H9 (cell line): ENCODE measurements around the gene CNTD1. TPM values are rescaled to one million over a fixed set of nuclear protein-coding genes. Genes with fewer than 3 reads are reported as not detected.

Source experiments
- DNase-seq: peaks from one replicate; pipeline ENCODE4 v3.0.0-alpha.2; 2017
- H2AFZ ChIP-seq: one replicate; pipeline ENCODE4 v1.6.1; 2013; ENCODE audit warnings: mild to moderate bottlenecking, low read length, control low read depth, moderate library complexity
- H2AK5ac ChIP-seq: 2 replicates; pipeline ENCODE4 v1.6.1; 2013; ENCODE audit warnings: low read length, control low read depth, mixed read lengths; ENCODE audit not compliant: insufficient read length
- H2BK120ac ChIP-seq: one replicate; pipeline ENCODE4 v1.6.1; 2013; ENCODE audit warnings: low read depth, mild to moderate bottlenecking, low read length, control low read depth, inconsistent platforms; ENCODE audit not compliant: poor library complexity, severe bottlenecking
- H2BK12ac ChIP-seq: 2 replicates; pipeline ENCODE4 v1.6.1; 2013; ENCODE audit warnings: low read length, control low read depth, mixed read lengths, low read depth; ENCODE audit not compliant: insufficient read length
- H2BK15ac ChIP-seq: 2 replicates; pipeline ENCODE4 v1.6.1; 2013; ENCODE audit warnings: low read depth, low read length, control low read depth
- H2BK20ac ChIP-seq: one replicate; pipeline ENCODE4 v1.6.1; 2013; ENCODE audit warnings: low read depth, mild to moderate bottlenecking, low read length, control low read depth, inconsistent platforms; ENCODE audit not compliant: poor library complexity, severe bottlenecking
- H2BK5ac ChIP-seq: 2 replicates; pipeline ENCODE4 v1.6.1; 2013; ENCODE audit warnings: low read length, control low read depth, mixed read lengths; ENCODE audit not compliant: insufficient read length
- H3K14ac ChIP-seq: 2 replicates; pipeline ENCODE4 v1.6.1; 2013; ENCODE audit warnings: low read length, control low read depth; ENCODE audit not compliant: insufficient read depth
- H3K18ac ChIP-seq: 2 replicates; pipeline ENCODE4 v1.6.1; 2013; ENCODE audit warnings: low read depth, mild to moderate bottlenecking, mixed read lengths, low read length, control low read depth; ENCODE audit not compliant: insufficient read length
- H3K23ac ChIP-seq: 2 replicates; pipeline ENCODE4 v1.6.1; 2013; ENCODE audit warnings: low read length, control low read depth, mixed read lengths, low read depth; ENCODE audit not compliant: insufficient read length
- H3K23me2 ChIP-seq: 2 replicates; pipeline ENCODE4 v1.6.1; 2013; ENCODE audit warnings: low read depth, mild to moderate bottlenecking, mixed read lengths, low read length, control low read depth; ENCODE audit not compliant: insufficient read length, poor library complexity, severe bottlenecking
- H3K27ac ChIP-seq: 2 replicates; pipeline ENCODE4 v1.5.1; 2013; ENCODE audit warnings: low read length, control low read depth, mixed read lengths, low read depth; ENCODE audit not compliant: insufficient read length
- H3K27me3 ChIP-seq: 2 replicates; pipeline ENCODE4 v1.6.1; 2013; ENCODE audit warnings: low read length, control low read depth, inconsistent platforms; ENCODE audit not compliant: insufficient read depth
- H3K4ac ChIP-seq: 2 replicates; pipeline ENCODE4 v1.6.1; 2013; ENCODE audit warnings: low read depth, mild to moderate bottlenecking, control low read depth, inconsistent platforms, low read length, moderate library complexity
- H3K4me1 ChIP-seq: 2 replicates; pipeline ENCODE4 v1.6.1; 2013; ENCODE audit warnings: low read length, control low read depth, inconsistent platforms; ENCODE audit not compliant: insufficient read depth
- H3K4me2 ChIP-seq: 2 replicates; pipeline ENCODE4 v1.6.1; 2013; ENCODE audit warnings: low read length, control low read depth, mixed read lengths; ENCODE audit not compliant: insufficient read length, insufficient read depth
- H3K56ac ChIP-seq: 2 replicates; pipeline ENCODE4 v1.6.1; 2013; ENCODE audit warnings: low read depth, mild to moderate bottlenecking, mixed read lengths, low read length, control low read depth; ENCODE audit not compliant: insufficient read length
- H3K79me1 ChIP-seq: 2 replicates; pipeline ENCODE4 v1.6.1; 2013; ENCODE audit warnings: low read depth, mild to moderate bottlenecking, moderate library complexity, low read length, control low read depth, inconsistent platforms; ENCODE audit not compliant: insufficient read depth, poor library complexity, severe bottlenecking
- H3K79me2 ChIP-seq: 2 replicates; pipeline ENCODE4 v1.6.1; 2013; ENCODE audit warnings: low read length, control low read depth, inconsistent platforms; ENCODE audit not compliant: insufficient read depth
- H3K9ac ChIP-seq: 2 replicates; pipeline ENCODE4 v1.6.1; 2013; ENCODE audit warnings: low read length, control low read depth, mixed read lengths; ENCODE audit not compliant: insufficient read length; ENCODE audit errors: extremely low read depth
- H3K9me3 ChIP-seq: one replicate; pipeline ENCODE4 v1.6.1; 2013; ENCODE audit warnings: low read depth, low read length, inconsistent platforms; ENCODE audit not compliant: control insufficient read depth
- H3T11ph ChIP-seq: one replicate; pipeline ENCODE4 v1.6.1; 2013; ENCODE audit warnings: mild to moderate bottlenecking, low read length, control low read depth, inconsistent platforms
- H4K20me1 ChIP-seq: one replicate; pipeline ENCODE4 v1.6.1; 2013; ENCODE audit not compliant: control insufficient read depth, insufficient read length, insufficient read depth
- H4K5ac ChIP-seq: 2 replicates; pipeline ENCODE4 v1.6.1; 2013; ENCODE audit warnings: low read depth, mild to moderate bottlenecking, mixed read lengths, low read length, control low read depth; ENCODE audit not compliant: insufficient read length
- H4K8ac ChIP-seq: replicated peaks from 2 replicates; pipeline ENCODE4 v1.6.1; 2013; ENCODE audit warnings: low read length, control low read depth, mixed read lengths, low read depth; ENCODE audit not compliant: insufficient read length
- H4K91ac ChIP-seq: 2 replicates; pipeline ENCODE4 v1.6.1; 2013; ENCODE audit warnings: low read depth, mild to moderate bottlenecking, moderate library complexity, mixed read lengths, low read length, control low read depth; ENCODE audit not compliant: insufficient read length
- H3K27ac Mint-ChIP-seq, 3 experiments: 2 replicates in 2 of 3; 3 replicates in 1 of 3; pipeline ENCODE4 v1.8.0; 2020 to 2021; ENCODE audit warnings: mixed read lengths in 3 of 3, mild to moderate bottlenecking in 1 of 3, moderate library complexity in 1 of 3
- H3K27me3 Mint-ChIP-seq: 2 replicates; pipeline ENCODE4 v1.8.0; 2021; ENCODE audit warnings: low read depth, mild to moderate bottlenecking, moderate library complexity, mixed read lengths
- H3K36me3 Mint-ChIP-seq, 3 experiments: 2 replicates in 2 of 3; 3 replicates in 1 of 3; pipeline ENCODE4 v1.8.0; 2020 to 2021; ENCODE audit warnings: low read depth in 3 of 3, mixed read lengths in 3 of 3; ENCODE audit not compliant: insufficient read depth in 1 of 3
- H3K4me1 Mint-ChIP-seq, 2 experiments: 2 replicates each; pipeline ENCODE4 v1.8.0; 2020; ENCODE audit warnings: mixed read lengths in 2 of 2
- H3K4me3 Mint-ChIP-seq, 2 experiments: 2 replicates in 1 of 2; 3 replicates in 1 of 2; pipeline ENCODE4 v1.8.0; 2020 to 2021; ENCODE audit warnings: mild to moderate bottlenecking in 2 of 2, mixed read lengths in 2 of 2, moderate library complexity in 1 of 2
- H3K9me3 Mint-ChIP-seq, 2 experiments: 2 replicates in 1 of 2; 3 replicates in 1 of 2; pipeline ENCODE4 v1.8.0; 2020; ENCODE audit warnings: mild to moderate bottlenecking in 2 of 2, mixed read lengths in 2 of 2, moderate library complexity in 1 of 2
- WGBS: extraction: QIAGEN DNeasy Blood & Tissue Kit; methylation state at CpG from one replicate; pipeline ENCODE4 v1.1.7; 2013; ENCODE audit warnings: missing lambda C conversion rate, low lambda C conversion rate, mixed read lengths; ENCODE audit not compliant: insufficient read length; ENCODE audit errors: extremely low coverage; 5-methylcytosine and 5-hydroxymethylcytosine counted together
- total RNA-seq: library from RNA; stranded (reverse); gene quantifications from 2 replicates; pipeline ENCODE4 v1.2.1, GENCODE V29; 2021
- TF ChIP-seq, protein P1 (sequence below): fragments of 200-600 bp; sonication (generic); conservative IDR thresholded peaks from 3 replicates; pipeline ENCODE4 v1.8.0; 2021; ENCODE audit warnings: antibody characterized with exemption, mild to moderate bottlenecking

CNTD1 gene
- total RNA-seq, 1 experiment from 2014 or later: not detected

DNA sequence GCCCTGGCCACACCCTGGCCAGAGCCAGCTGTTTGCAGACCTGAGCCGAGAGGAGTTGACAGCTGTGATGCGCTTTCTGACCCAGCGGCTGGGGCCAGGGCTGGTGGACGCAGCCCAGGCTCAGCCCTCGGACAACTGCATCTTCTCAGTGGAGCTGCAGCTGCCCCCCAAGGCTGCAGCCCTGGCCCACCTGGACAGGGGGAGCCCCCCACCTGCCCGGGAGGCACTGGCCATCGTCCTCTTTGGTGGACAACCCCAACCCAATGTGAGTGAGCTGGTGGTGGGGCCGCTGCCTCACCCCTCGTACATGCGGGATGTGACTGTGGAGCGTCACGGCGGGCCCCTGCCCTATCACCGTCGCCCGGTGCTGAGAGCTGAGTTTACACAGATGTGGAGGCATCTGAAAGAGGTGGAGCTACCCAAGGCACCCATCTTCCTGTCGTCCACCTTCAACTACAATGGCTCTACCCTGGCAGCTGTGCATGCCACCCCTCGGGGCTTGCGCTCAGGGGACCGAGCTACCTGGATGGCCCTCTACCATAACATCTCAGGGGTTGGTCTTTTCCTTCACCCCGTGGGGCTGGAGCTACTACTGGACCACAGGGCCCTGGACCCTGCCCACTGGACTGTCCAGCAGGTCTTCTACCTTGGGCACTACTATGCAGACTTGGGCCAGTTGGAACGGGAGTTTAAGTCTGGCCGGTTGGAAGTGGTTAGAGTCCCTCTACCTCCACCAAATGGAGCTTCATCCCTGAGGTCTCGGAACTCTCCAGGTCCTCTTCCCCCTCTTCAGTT, 46.3 kb downstream of the CNTD1 start:
- H3K4me3 Mint-ChIP-seq: no peak overlapping the region
- no peak overlapping the region for H2AFZ ChIP-seq

More for the DNA sequence above, 46.3 kb downstream of the CNTD1 start:
- Histone ChIP-seq H4K5ac (no peak overlapping the region), H2AK5ac (no peak overlapping the region), H2BK120ac (no peak overlapping the region), H3K56ac (no peak overlapping the region), H3K4me2 (no peak overlapping the region), H3K18ac (no peak overlapping the region), H3K79me1 (no peaks in the 10 kb centered on the region), H2BK15ac (no peak overlapping the region), H3K27ac (no peak overlapping the region), H3K9me3 (no peaks in the 10 kb centered on the region), H2BK20ac (no peak overlapping the region), H3K4ac (no peak overlapping the region), H3T11ph (no peak overlapping the region), H3K9ac (no peak overlapping the region), H3K14ac (no peak overlapping the region), H4K8ac (no peak overlapping the region), H4K20me1 (no peaks in the 10 kb centered on the region), H3K23me2 (no peaks in the 10 kb centered on the region), H3K27me3 (no peaks in the 10 kb centered on the region), H2BK5ac (no peak overlapping the region), H3K4me1 (no peaks in the 10 kb centered on the region), H4K91ac (no peak overlapping the region), H3K79me2 (no peaks in the 10 kb centered on the region), H2BK12ac (no peak overlapping the region), H3K23ac (no peak overlapping the region)
- TF ChIP-seq, protein P1, sequence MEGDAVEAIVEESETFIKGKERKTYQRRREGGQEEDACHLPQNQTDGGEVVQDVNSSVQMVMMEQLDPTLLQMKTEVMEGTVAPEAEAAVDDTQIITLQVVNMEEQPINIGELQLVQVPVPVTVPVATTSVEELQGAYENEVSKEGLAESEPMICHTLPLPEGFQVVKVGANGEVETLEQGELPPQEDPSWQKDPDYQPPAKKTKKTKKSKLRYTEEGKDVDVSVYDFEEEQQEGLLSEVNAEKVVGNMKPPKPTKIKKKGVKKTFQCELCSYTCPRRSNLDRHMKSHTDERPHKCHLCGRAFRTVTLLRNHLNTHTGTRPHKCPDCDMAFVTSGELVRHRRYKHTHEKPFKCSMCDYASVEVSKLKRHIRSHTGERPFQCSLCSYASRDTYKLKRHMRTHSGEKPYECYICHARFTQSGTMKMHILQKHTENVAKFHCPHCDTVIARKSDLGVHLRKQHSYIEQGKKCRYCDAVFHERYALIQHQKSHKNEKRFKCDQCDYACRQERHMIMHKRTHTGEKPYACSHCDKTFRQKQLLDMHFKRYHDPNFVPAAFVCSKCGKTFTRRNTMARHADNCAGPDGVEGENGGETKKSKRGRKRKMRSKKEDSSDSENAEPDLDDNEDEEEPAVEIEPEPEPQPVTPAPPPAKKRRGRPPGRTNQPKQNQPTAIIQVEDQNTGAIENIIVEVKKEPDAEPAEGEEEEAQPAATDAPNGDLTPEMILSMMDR: no peak
- Mint-ChIP-seq H3K4me1 (0 out of 4 replicates have a peak, but pooled peaks cover 0 to 2% of the 10 kb centered on the region in 2 experiments), H3K9me3 (no peaks in the 10 kb centered on the region), H3K27me3 (no peaks in the 10 kb centered on the region), H3K36me3 (peaks cover 35 to 58% (median 50%) of the 10 kb centered on the region in 3 experiments; a peak in 6 of 7 replicates), H3K27ac (no peak overlapping the region)
- no CpG with 5 or more reads among the region's 24 CpGs for WGBS
- DNase-seq: no peak
